Gastrocnemius medialis (tissue), 4 donors: ENCODE measurements around the gene GBA2. TPM values are rescaled to one million over a fixed set of nuclear protein-coding genes. Genes with fewer than 3 reads are reported as not detected.

Source experiments
- ATAC-seq, 2 donors: fragments of 150-250 bp; one replicate each; pipeline ENCODE4 v1.9.1; 2016
- DNase-seq, 2 donors: peaks; one replicate each; pipeline ENCODE4 v3.0.0-alpha.2; 2019
- H3K27ac ChIP-seq, 4 donors: fragments of 200-600 bp; sonication (generic); 1 replicate in 1 of 4; 2 replicates in 3 of 4; pipeline ENCODE4 v1.5.1; 2016 to 2018; ENCODE audit warnings: mild to moderate bottlenecking in 2 of 4, moderate library complexity in 1 of 4
- H3K27me3 ChIP-seq, 3 donors: fragments of 200-600 bp; sonication (generic) in 2 of 3; 1 replicate in 1 of 3; 2 replicates in 2 of 3; pipeline versions ENCODE4 v1.5.1 to v1.6.0; 2016 to 2019; ENCODE audit warnings: mild to moderate bottlenecking in 1 of 3, moderate library complexity in 1 of 3
- H3K36me3 ChIP-seq, 2 donors: fragments of 200-600 bp; sonication (generic) in 1 of 2; one replicate each; pipeline ENCODE4 v1.5.1; 2017 to 2018
- H3K4me1 ChIP-seq, 2 donors: fragments of 200-600 bp; sonication (generic) in 1 of 2; one replicate each; pipeline ENCODE4 v1.5.1; 2016 to 2017; ENCODE audit warnings: mild to moderate bottlenecking in 2 of 2
- H3K4me3 ChIP-seq, 4 donors: fragments of 200-600 bp; sonication (generic) in 3 of 4; 1 replicate in 1 of 4; 2 replicates in 3 of 4; pipeline ENCODE4 v1.5.1; 2016 to 2019; ENCODE audit warnings: mild to moderate bottlenecking in 2 of 4
- H3K9me3 ChIP-seq, 3 donors: fragments of 200-600 bp; sonication (generic) in 2 of 3; 1 replicate in 1 of 3; 2 replicates in 2 of 3; pipeline ENCODE4 v1.5.1; 2016 to 2019
- POLR2A ChIP-seq, 2 donors: fragments of 450-650 bp; IDR thresholded peaks; one replicate each; pipeline ENCODE4 v1.6.1; 2017; ENCODE audit warnings: antibody characterized with exemption in 2 of 2, mild to moderate bottlenecking in 2 of 2, moderate library complexity in 2 of 2
- in situ Hi-C, 4 donors: fragments of 200-750 bp; cut with MboI; loops; one replicate each; pipeline versions ENCODE4 v1.15.0 to v1.8.0; 2017; ENCODE audit warnings: low sequenced_read_pairs in 4 of 4
- intact Hi-C: fragments of 100-400 bp; cut with DNase I; formaldehyde crosslinking; loops from one replicate; pipeline ENCODE4 v1.15.1; 2023; ENCODE audit warnings: low total_unique reads
- total RNA-seq, 4 donors: library from RNA; depleted of rRNA; stranded (reverse); fragments of >200 nt; gene quantifications; one replicate each; pipeline versions ENCODE4 v1.1.0 to v1.2.3, GENCODE V29; 2016
- TF ChIP-seq, protein P1 (sequence below), 5 experiments: fragments of 450-650 bp in 3 of 5; fragments of 200-600 bp in 2 of 5; sonication (generic) in 2 of 5; IDR thresholded peaks in 4 of 5; conservative IDR thresholded peaks in 1 of 5; 1 replicate in 4 of 5; 2 replicates in 1 of 5; pipeline ENCODE4 v1.5.1; 2016 to 2019; ENCODE audit warnings: antibody characterized with exemption in 5 of 5, mild to moderate bottlenecking in 3 of 5, moderate library complexity in 3 of 5

GBA2 gene
- total RNA-seq, 4 donors from 2014 or later: 47.3 to 63.2 (median 51.4) TPM

DNA sequence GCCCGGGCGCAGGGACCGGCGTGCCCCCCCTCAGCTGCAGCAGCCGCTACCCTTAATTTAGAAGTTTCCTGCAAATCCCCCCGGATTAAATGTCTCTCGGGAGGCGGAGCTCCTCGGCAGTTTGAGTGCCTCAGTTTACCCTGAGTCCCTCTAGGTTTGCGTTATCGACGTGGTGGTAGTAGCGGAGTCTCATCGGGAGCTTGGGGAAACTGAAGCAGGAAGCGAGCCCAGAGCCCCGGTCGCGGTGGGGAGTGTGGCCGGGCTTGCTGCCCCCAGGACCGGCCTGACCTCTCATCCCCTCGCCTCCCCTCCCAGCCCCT is 58.8 kb downstream of the GBA2 start:
- intact Hi-C loops: loop anchor here (1.0 to 2.0 kb wide), 3 partner anchors 32 to 86 kb away; partner anchors contain the start of genes CCDC107, CREB3, RMRP and TLN1
- Histone ChIP-seq H3K4me3 (peak overlapping the region; percentile 77 to 96 (median 87)), H3K36me3 (peaks cover 0 to 6% of the 10 kb centered on the region in 2 donors), H3K9me3 (no peaks in the 10 kb centered on the region), H3K27me3 (no peaks in the 10 kb centered on the region), H3K27ac (peak overlapping the region; percentile 97 to 99 (median 98)), H3K4me1 (peaks cover 40 to 41% of the 10 kb centered on the region in 2 donors)
- TF ChIP-seq POLR2A (IDR thresholded peaks at IDR 0.05): no peak
- TF ChIP-seq, protein P1, sequence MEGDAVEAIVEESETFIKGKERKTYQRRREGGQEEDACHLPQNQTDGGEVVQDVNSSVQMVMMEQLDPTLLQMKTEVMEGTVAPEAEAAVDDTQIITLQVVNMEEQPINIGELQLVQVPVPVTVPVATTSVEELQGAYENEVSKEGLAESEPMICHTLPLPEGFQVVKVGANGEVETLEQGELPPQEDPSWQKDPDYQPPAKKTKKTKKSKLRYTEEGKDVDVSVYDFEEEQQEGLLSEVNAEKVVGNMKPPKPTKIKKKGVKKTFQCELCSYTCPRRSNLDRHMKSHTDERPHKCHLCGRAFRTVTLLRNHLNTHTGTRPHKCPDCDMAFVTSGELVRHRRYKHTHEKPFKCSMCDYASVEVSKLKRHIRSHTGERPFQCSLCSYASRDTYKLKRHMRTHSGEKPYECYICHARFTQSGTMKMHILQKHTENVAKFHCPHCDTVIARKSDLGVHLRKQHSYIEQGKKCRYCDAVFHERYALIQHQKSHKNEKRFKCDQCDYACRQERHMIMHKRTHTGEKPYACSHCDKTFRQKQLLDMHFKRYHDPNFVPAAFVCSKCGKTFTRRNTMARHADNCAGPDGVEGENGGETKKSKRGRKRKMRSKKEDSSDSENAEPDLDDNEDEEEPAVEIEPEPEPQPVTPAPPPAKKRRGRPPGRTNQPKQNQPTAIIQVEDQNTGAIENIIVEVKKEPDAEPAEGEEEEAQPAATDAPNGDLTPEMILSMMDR (IDR thresholded peaks at IDR 0.05 in 4 of 5, conservative IDR thresholded peaks at IDR 0.05 in 1 of 5): no peak
- in situ Hi-C loops: loop anchor here in 1 of 4 donors (10.0 kb wide), 1 partner anchor 45 kb away; no protein-coding TSS in a partner anchor
- ATAC-seq: no peak
- DNase-seq: peak in 1 of 2 donors; percentile 43

DNA sequence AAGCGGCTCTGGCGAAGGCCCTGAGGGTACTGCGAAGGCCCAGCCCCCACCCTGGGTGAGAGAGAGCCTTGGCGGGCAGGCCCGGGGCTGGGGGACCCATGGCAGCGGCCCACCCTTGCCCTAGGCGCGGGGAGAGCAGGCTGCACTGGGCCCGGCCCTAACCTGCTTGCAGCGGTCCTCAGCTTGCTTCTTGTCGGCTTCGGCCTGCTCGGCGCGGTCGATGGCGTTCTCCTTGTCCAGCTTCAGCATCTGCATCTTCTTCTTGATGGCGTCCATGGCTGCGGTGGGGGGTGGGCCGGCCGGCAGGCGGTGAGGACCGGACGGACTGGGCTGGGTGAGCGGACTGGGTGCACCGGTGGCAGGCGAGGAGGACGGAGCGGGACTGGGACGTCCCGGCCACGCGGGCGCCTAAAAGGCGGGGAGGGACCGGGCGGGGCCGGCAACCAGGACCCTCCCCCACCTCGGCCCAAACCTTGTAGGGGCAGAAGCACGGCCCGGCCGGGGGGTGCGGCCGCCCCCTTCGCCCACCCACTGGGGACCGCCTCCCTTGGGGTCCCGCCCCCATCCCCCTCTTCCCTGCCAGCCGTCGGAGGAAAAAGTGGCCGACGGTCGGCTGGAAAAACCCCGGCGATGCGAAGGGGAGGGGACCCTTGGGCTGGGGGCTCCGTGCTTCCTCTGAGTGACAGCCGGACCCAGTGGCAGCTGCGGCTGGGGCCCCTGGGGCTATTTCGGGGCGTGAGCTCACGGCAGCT is 59.3 kb downstream of the GBA2 start, which contains the start of gene TPM2:
TSS of gene TPM2 (minus strand) at position 384 of the 752 bp plus-strand sequence. CDS start at position 276, 108 bp downstream.
- TF ChIP-seq POLR2A (IDR thresholded peaks at IDR 0.05): peak; percentile 59 to 85
- TF ChIP-seq, protein P1 (IDR thresholded peaks at IDR 0.05 in 4 of 5, conservative IDR thresholded peaks at IDR 0.05 in 1 of 5): no peak
- intact Hi-C loops (loop anchor here (1.0 to 5.0 kb wide), 5 partner anchors 31 to 697 kb away; partner anchors contain the start of genes CCDC107, CREB3, RMRP and TLN1), in situ Hi-C loops (loop anchor here in 1 of 4 donors (10.0 kb wide), 1 partner anchor 45 kb away; no protein-coding TSS in a partner anchor)
- Histone ChIP-seq H3K4me3 (peak within 1 kb of the TSS; percentile 77 to 96 (median 87)), H3K36me3 (peaks cover 0 to 11% of the 10 kb centered on the region in 2 donors), H3K9me3 (no peaks in the 10 kb centered on the region), H3K4me1 (peaks cover 40 to 45% of the 10 kb centered on the region in 2 donors), H3K27ac (peak within 1 kb of the TSS; percentile 97 to 99 (median 98)), H3K27me3 (no peaks in the 10 kb centered on the region)
- ATAC-seq (peak; percentile 30), DNase-seq (peak; percentile 51 to 78)

DNA sequence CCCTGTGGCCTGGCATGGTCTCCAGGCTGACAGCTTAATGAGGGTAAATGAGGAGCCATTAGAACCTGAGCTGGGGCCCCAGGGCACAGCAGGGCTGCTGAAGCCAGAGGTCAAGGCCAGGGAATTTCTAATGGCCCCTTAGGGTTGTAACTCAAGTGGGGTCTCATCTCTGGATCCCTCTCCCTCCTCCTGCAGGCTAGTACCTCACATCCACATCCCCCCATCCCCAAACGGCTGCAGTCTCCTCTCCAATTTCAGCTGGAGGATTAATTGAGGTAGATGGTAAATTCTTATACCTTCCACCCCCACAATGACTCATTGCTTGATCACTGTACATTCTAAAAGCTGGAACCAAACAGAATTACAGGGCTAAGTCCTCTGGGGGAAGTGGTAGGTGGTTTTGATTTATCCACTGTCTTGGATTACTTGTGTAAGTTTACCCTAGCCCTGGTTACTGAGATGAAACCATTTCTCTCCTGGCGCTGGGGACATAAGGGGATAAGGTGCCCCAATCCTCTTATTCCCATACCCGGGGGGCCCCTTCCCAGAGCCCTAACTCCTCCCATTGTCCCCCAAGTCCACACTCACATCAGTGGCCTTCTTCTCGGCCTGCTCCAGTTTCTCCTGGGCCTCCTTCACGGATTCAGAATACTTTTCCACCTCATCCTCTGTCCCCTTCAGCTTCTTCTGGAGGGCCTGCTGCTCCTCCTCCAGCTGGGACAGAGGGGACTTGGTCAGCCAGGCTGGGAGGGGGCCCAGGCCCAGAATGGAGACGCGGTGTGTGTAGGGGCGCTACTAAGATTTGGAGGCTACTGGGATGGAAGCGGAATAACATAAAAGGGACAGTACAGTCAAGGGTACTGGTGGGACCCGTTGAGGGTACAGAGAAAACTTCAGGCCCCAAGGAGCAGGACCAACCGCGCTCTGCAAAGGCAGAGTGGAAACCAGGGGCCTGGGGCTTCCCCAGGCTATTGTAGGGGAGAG is 60.2 kb downstream of the GBA2 start:
- peak in 1 of 2 donors; percentile 49 for TF ChIP-seq POLR2A (IDR thresholded peaks at IDR 0.05)
- TF ChIP-seq, protein P1 (IDR thresholded peaks at IDR 0.05 in 4 of 5, conservative IDR thresholded peaks at IDR 0.05 in 1 of 5): no peak
- no peaks in the 10 kb centered on the region for H3K27me3 ChIP-seq
- peaks cover 0 to 20% of the 10 kb centered on the region in 2 donors for H3K36me3 ChIP-seq
- peaks cover 40 to 51% of the 10 kb centered on the region in 2 donors for H3K4me1 ChIP-seq
- ATAC-seq: peak; percentile 5 to 36
- intact Hi-C loops (loop anchor here (2.0 to 5.0 kb wide), 2 partner anchors 616 to 697 kb away; partner anchors contain the start of gene VCP), in situ Hi-C loops (no loop called here)
- peak in 1 of 2 donors; percentile 52 for DNase-seq
- peak overlapping the region; percentile 97 to 99 (median 98) for H3K27ac ChIP-seq
- peak overlapping the region; percentile 77 to 96 (median 87) for H3K4me3 ChIP-seq
- no peaks in the 10 kb centered on the region for H3K9me3 ChIP-seq

DNA sequence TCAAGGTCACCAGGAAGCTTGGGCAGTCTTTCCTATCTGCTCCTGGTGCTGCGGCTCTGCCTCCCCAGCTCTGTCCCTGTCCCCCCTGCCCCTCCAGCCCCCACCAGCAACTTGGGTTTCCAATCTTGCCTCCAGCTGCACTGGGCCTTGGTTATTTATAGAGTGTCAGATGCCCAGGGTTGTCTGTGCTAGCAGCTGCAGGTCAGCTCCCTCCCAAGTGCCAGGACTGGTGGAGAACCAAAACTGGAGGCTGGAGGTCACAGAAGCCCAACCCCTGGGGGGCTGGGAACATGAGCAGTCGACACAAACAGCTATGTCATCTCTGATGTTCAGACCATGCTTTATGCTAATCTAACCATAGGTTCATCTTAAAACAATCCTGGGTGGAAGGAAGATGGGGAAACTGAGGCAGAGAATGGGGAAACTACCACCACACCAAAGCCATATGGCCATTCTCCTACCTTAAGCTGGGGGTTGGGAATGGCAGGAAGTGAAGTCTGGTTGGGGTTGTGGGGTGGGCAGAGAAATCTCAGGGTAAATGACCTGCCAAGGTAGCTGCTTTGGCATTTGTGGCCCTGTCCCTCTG is 61.0 kb downstream of the GBA2 start:
- TF ChIP-seq, protein P1 (IDR thresholded peaks at IDR 0.05 in 4 of 5, conservative IDR thresholded peaks at IDR 0.05 in 1 of 5): no peak
- TF ChIP-seq POLR2A (IDR thresholded peaks at IDR 0.05): peak; percentile 48 to 81
- DNase-seq: peak; percentile 51 to 84
- Histone ChIP-seq H3K4me3 (peak overlapping the region; percentile 77 to 96 (median 87)), H3K9me3 (no peaks in the 10 kb centered on the region), H3K27ac (peak overlapping the region; percentile 97 to 99 (median 98)), H3K27me3 (no peaks in the 10 kb centered on the region), H3K36me3 (peaks cover 0 to 28% of the 10 kb centered on the region in 2 donors), H3K4me1 (peaks cover 40 to 51% of the 10 kb centered on the region in 2 donors)
- intact Hi-C loops: loop anchor here (2.0 to 5.0 kb wide), 2 partner anchors 615 to 696 kb away; partner anchors contain the start of gene VCP
- ATAC-seq: peak; percentile 31 to 34
- in situ Hi-C loops: no loop called here
